Measurements from ENCODE around the gene CARMIL3.
"Not testable (repeated sequence)": the region's sequence is repeated elsewhere in the genome, so short reads cannot be mapped to it uniquely, and the experiment has no call there.

GRCh38 chr14:24006817-24007652 is 44.8 kb upstream of the CARMIL3 start:
- not testable (repeated sequence) for TF ChIP-seq CTCF, POLR2A (IDR thresholded peaks at IDR 0.05)

Data from thyroid gland (tissue), 4 donors.